SK-N-MC (cell line): Measurements from ENCODE around the gene NCOA5.
A peak's percentile ranks its signal among the peaks of the same experiment; 100 is the strongest.

Experiments
- DNase-seq: peaks from one replicate; pipeline ENCODE4 v3.0.0-alpha.2; 2011; ENCODE audit warnings: low read depth, low spot score
- H3K27ac ChIP-seq: fragments of 200-600 bp; sonication (generic); 2 replicates; pipeline ENCODE4 v1.5.1; 2016; ENCODE audit warnings: mixed run types
- H3K36me3 ChIP-seq: fragments of 200-600 bp; sonication (generic); 2 replicates; pipeline ENCODE4 v1.6.1; 2017; ENCODE audit warnings: antibody characterized with exemption, low read length, mixed read lengths; ENCODE audit not compliant: insufficient read depth
- H3K4me3 ChIP-seq: fragments of 200-600 bp; sonication (generic); 2 replicates; pipeline ENCODE4 v1.5.1; 2016
- H3K9ac ChIP-seq: fragments of 200-600 bp; sonication (generic); 2 replicates; pipeline ENCODE4 v1.8.0; 2017; ENCODE audit warnings: mixed run types, mixed read lengths; ENCODE audit not compliant: insufficient read length
- H3K9me3 ChIP-seq: fragments of 200-600 bp; sonication (generic); 2 replicates; pipeline ENCODE4 v1.6.1; 2017; ENCODE audit warnings: low read depth, mild to moderate bottlenecking, antibody characterized with exemption, low read length, moderate library complexity, mixed read lengths
- EZH2 ChIP-seq: fragments of 200-600 bp; sonication (generic); IDR thresholded peaks from one replicate; pipeline ENCODE4 v1.6.1; 2017; ENCODE audit warnings: antibody characterized with exemption
- FOXP2 ChIP-seq: optimal IDR thresholded peaks from 2 replicates; pipeline ENCODE3; 2011; ENCODE audit warnings: mild to moderate bottlenecking, moderate library complexity; ENCODE audit not compliant: insufficient read depth; ENCODE audit errors: extremely low read length, control extremely low read depth
- POLR2AphosphoS5 ChIP-seq: IDR thresholded peaks from 2 replicates; pipeline ENCODE4 v1.6.1; 2012; ENCODE audit warnings: mild to moderate bottlenecking, low read depth, low read length, borderline replicate concordance

NCOA5 gene

GRCh38 chr20:46021361-46022359 lies 68.1 kb downstream of the NCOA5 start:
- TF ChIP-seq POLR2AphosphoS5, result no peak; the same call in 1 of the 2 replicates
- TF ChIP-seq FOXP2, result no peak
- TF ChIP-seq EZH2, result no peak
- H3K9ac ChIP-seq, result peak overlapping the region; percentile 77
- DNase-seq, result no peak
- H3K36me3 ChIP-seq, result no peaks in the 10 kb centered on the region
- H3K4me3 ChIP-seq, result peak overlapping the region; percentile 92
- no peak overlapping the region for H3K27ac ChIP-seq
- H3K9me3 ChIP-seq, result no peaks in the 10 kb centered on the region

DNA sequence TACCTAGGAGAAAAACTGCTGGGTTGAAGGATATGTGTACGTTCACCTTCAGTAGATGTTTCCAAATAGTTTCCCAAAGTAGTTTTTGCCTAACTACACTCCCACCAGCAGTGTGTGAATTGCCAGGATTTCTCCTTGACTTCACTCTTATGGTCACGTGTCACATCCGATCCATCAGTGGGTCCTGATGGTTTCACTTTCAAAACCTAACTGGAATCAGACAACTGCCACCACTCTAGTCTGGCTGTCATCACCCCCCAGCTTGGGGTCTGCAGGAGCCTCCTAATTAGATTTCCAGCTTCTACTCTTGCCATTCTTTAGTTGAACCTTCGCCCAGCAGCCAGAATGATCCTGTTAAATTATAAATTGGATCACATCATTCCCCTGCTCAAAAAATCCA lies 69.2 kb downstream of the NCOA5 start:
- no peak overlapping the region for H3K9ac ChIP-seq
- no peak for DNase-seq
- TF ChIP-seq FOXP2 (no peak), POLR2AphosphoS5 (no peak), EZH2 (no peak)
- no peak overlapping the region for H3K27ac ChIP-seq
- H3K4me3 ChIP-seq, result no peak overlapping the region
- no peaks in the 10 kb centered on the region for H3K9me3 ChIP-seq
- no peaks in the 10 kb centered on the region for H3K36me3 ChIP-seq

GRCh38 chr20:46018611-46019010 lies 71.2 kb downstream of the NCOA5 start:
- Histone ChIP-seq H3K9me3 (no peaks in the 10 kb centered on the region), H3K9ac (no peak overlapping the region), H3K27ac (no peak overlapping the region), H3K36me3 (no peaks in the 10 kb centered on the region), H3K4me3 (no peak overlapping the region)
- no peak for DNase-seq
- TF ChIP-seq EZH2 (no peak), FOXP2 (no peak), POLR2AphosphoS5 (no peak)

DNA sequence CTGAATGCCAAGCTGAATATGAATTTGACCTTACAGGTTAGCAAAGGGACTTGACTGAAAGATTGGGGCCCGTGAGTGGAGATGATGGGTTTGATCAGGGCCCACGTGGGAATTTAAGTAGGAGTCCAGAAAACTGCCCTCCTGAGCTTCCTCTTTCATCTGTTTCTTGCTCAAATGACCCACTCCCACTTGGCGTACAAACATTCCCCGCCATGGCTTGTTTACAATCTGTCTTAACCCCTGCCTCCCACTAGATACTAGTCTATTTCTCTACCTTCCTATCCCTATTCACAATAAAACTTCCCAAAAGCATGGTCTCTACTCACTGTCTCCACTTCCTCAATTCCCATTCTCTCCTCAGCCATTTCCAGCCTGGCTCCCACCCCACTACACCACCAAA lies 71.7 kb downstream of the NCOA5 start:
- H3K36me3 ChIP-seq, result no peaks in the 10 kb centered on the region
- no peak overlapping the region for H3K4me3 ChIP-seq
- no peak for DNase-seq
- no peak for TF ChIP-seq EZH2
- no peak for TF ChIP-seq FOXP2
- no peak for TF ChIP-seq POLR2AphosphoS5
- no peaks in the 10 kb centered on the region for H3K9me3 ChIP-seq
- no peak overlapping the region for H3K9ac ChIP-seq
- no peak overlapping the region for H3K27ac ChIP-seq

DNA sequence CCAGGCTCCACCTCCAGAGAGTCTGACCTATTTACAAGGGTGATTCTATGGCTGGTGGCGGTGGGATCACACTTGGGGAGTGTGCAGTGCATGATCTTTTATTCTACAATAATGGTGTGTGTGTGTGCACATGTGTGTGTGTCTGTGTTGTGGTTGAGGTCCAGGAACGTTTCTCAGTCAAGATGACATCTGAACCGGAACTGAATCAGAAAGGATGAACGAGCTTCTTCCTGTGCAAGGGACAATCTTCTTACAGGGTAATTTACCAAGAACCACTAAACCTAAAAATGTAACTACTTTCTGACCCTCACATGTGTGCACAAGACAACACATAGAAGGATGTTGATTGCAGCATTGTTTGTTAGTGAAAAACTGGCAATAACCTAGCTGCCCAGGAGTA lies 72.5 kb downstream of the NCOA5 start:
- Histone ChIP-seq H3K9ac (no peak overlapping the region), H3K27ac (no peak overlapping the region), H3K9me3 (no peaks in the 10 kb centered on the region), H3K4me3 (no peak overlapping the region), H3K36me3 (no peaks in the 10 kb centered on the region)
- TF ChIP-seq POLR2AphosphoS5 (no peak), FOXP2 (no peak), EZH2 (no peak)
- no peak for DNase-seq

DNA sequence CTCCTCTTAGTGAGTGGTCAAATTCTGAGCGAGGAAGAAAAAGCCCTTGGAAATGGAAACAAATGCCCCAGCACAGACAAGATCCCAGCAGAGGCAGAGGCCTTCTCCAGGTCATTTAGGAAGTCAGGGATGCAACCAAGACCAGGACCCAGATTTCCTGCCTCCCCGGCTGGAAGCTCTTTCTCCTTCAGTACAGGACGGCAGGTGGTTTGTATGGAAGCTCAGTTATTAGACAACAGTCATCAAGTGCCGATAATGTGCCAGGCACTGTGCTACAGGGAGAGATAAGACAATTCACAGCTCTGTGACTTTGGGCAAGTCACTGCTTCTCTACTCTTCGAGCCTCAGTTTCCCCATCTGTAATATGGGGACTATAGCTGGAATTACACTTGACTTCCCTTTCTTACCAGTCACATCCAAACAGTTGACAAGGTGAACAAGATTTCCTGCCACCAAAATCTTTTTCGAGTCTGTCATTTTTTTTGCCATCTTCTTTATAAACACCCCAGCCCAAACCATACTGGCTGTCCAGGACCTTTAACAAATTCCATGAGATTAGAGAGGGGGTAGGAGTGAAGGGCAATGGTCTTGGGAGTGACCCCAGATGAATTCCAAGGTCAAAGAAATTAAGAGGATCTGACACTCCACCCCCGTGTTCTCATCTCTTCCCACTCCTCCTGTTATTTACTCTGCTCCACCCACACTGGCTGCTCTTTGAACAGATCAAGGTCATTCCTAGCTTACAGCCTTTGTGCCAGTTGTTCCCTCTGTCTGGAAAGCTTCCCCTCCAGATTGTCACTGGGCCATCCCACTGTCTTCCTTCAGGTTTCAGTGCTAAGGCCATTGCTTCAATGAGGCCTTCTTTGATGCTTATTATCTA lies 75.0 kb downstream of the NCOA5 start:
- H3K4me3 ChIP-seq, result peak overlapping the region; percentile 73
- no peaks in the 10 kb centered on the region for H3K9me3 ChIP-seq
- no peak overlapping the region for H3K9ac ChIP-seq
- DNase-seq, result no peak
- H3K27ac ChIP-seq, result no peak overlapping the region
- TF ChIP-seq EZH2 (no peak), POLR2AphosphoS5 (no peak), FOXP2 (no peak)
- H3K36me3 ChIP-seq, result no peaks in the 10 kb centered on the region

DNA sequence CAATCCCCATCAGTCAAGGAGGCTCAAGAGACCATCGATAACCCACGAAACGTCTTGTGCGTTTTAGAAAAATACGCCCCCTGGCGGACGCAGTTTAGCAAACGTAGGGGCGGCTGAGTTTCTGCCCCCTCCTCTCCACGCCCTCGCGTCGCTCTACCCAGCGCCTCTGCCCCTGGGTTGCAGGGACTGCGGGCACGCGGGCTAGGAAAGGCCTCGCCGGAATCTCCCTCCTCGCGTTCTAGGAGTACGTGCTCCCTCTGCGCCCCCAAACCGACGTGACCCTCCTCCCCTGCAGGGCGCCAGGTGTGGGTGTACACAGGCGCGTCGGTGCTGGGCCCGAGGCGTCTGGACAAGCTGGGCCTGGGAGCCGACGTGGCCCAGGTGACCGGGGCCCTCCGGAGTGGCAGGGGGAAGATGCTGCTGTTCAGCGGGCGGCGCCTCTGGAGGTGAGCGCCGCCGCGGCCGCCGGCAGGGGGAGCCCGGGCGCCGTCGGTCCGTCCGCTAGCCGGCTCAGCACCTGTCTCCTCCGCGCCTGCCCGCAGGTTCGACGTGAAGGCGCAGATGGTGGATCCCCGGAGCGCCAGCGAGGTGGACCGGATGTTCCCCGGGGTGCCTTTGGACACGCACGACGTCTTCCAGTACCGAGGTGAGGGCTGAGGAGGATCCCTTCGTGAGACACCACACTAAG lies 75.8 kb downstream of the NCOA5 start:
- peak overlapping the region; percentile 73 for H3K4me3 ChIP-seq
- H3K9me3 ChIP-seq, result no peaks in the 10 kb centered on the region
- H3K9ac ChIP-seq, result no peak overlapping the region
- DNase-seq, result no peak
- H3K36me3 ChIP-seq, result no peaks in the 10 kb centered on the region
- no peak overlapping the region for H3K27ac ChIP-seq
- no peak for TF ChIP-seq FOXP2
